CD14-positive monocyte (primary cell): ENCODE results near the gene TFEB. TPM values are rescaled to one million over a fixed set of nuclear protein-coding genes. Genes with fewer than 3 reads are reported as not detected.

Experiments
- DNase-seq, 3 donors: peaks; one replicate each; pipeline ENCODE4 v3.0.0-alpha.2; 2011 to 2022
- H2AFZ ChIP-seq: 2 replicates; pipeline ENCODE4 v1.6.0; 2012; ENCODE audit warnings: mild to moderate bottlenecking, low read depth, low read length, inconsistent platforms; ENCODE audit not compliant: insufficient read depth, poor library complexity, severe bottlenecking
- H3K27ac ChIP-seq, 2 donors: 1 replicate in 1 of 2; 2 replicates in 1 of 2; pipeline ENCODE4 v1.5.1; 2012 to 2013; ENCODE audit warnings: low read length in 2 of 2, control low read depth in 1 of 2, inconsistent platforms in 1 of 2, low read depth in 1 of 2, mild to moderate bottlenecking in 1 of 2
- H3K27me3 ChIP-seq, 2 donors: one replicate each; pipeline versions ENCODE4 v1.6.0 to v1.6.1; 2011 to 2013; ENCODE audit warnings: low read length in 2 of 2; ENCODE audit not compliant: control insufficient read depth in 2 of 2, insufficient read depth in 2 of 2
- H3K36me3 ChIP-seq, 2 donors: replicated peaks in 1 of 2; 1 replicate in 1 of 2; 2 replicates in 1 of 2; pipeline versions ENCODE4 v1.5.1 to v1.6.1; 2012 to 2013; ENCODE audit warnings: low read length in 2 of 2, control low read depth in 1 of 2, inconsistent platforms in 1 of 2, mild to moderate bottlenecking in 1 of 2; ENCODE audit not compliant: insufficient read depth in 2 of 2, control insufficient read depth in 1 of 2
- H3K4me1 ChIP-seq, 2 donors: 1 replicate in 1 of 2; 2 replicates in 1 of 2; pipeline versions ENCODE4 v1.5.1 to v1.6.1; 2012 to 2013; ENCODE audit warnings: low read length in 2 of 2, control low read depth in 1 of 2, inconsistent platforms in 1 of 2, mild to moderate bottlenecking in 1 of 2, moderate library complexity in 1 of 2; ENCODE audit not compliant: insufficient read depth in 2 of 2, control insufficient read depth in 1 of 2
- H3K4me2 ChIP-seq: replicated peaks from 2 replicates; pipeline ENCODE3; 2012; ENCODE audit warnings: low read length, moderate library complexity, mild to moderate bottlenecking; ENCODE audit not compliant: poor library complexity, severe bottlenecking; ENCODE audit errors: extremely low read depth
- H3K4me3 ChIP-seq, 3 experiments: fragments of 200-600 bp in 1 of 3; sonication (generic) in 1 of 3; replicated peaks in 1 of 3; 1 replicate in 2 of 3; 2 replicates in 1 of 3; pipeline ENCODE4 v1.5.1; 2011 to 2013; ENCODE audit warnings: low read length in 3 of 3, mild to moderate bottlenecking in 3 of 3, control low read depth in 2 of 3, low read depth in 2 of 3, inconsistent platforms in 1 of 3, moderate library complexity in 1 of 3
- H3K79me2 ChIP-seq: 2 replicates; pipeline ENCODE4 v1.6.0; 2012; ENCODE audit warnings: mild to moderate bottlenecking, control low read depth, inconsistent platforms, low read length, moderate library complexity; ENCODE audit not compliant: insufficient read depth
- H3K9ac ChIP-seq: 2 replicates; pipeline ENCODE4 v1.6.0; 2017; ENCODE audit warnings: low read length, mild to moderate bottlenecking; ENCODE audit not compliant: insufficient read depth, poor library complexity, severe bottlenecking
- H3K9me3 ChIP-seq, 2 donors: replicated peaks in 1 of 2; 1 replicate in 1 of 2; 2 replicates in 1 of 2; pipeline versions ENCODE4 v1.5.1 to v1.6.1; 2012 to 2013; ENCODE audit warnings: low read length in 2 of 2, control low read depth in 1 of 2; ENCODE audit not compliant: control insufficient read depth in 1 of 2, insufficient read depth in 1 of 2
- H4K20me1 ChIP-seq: 2 replicates; pipeline ENCODE4 v1.6.0; 2012; ENCODE audit warnings: mild to moderate bottlenecking, low read length, control low read depth, moderate library complexity; ENCODE audit not compliant: insufficient read depth
- H3K27ac Mint-ChIP-seq, 7 donors: one replicate each; pipeline ENCODE4 v1.8.0; 2020; ENCODE audit warnings: mild to moderate bottlenecking in 7 of 7, mixed read lengths in 7 of 7, moderate library complexity in 6 of 7, inconsistent platforms in 2 of 7
- H3K27me3 Mint-ChIP-seq, 3 donors: one replicate each; pipeline ENCODE4 v1.8.0; 2021 to 2022; ENCODE audit warnings: low read depth in 3 of 3, mild to moderate bottlenecking in 3 of 3, mixed read lengths in 3 of 3, moderate library complexity in 3 of 3, inconsistent platforms in 1 of 3
- H3K36me3 Mint-ChIP-seq, 2 donors: one replicate each; pipeline ENCODE4 v1.8.0; 2020; ENCODE audit warnings: mixed read lengths in 2 of 2, inconsistent platforms in 1 of 2, mild to moderate bottlenecking in 1 of 2
- H3K4me1 Mint-ChIP-seq: one replicate; pipeline ENCODE4 v1.8.0; 2020; ENCODE audit warnings: mild to moderate bottlenecking, mixed read lengths
- H3K4me3 Mint-ChIP-seq, 2 donors: one replicate each; pipeline ENCODE4 v1.8.0; 2020; ENCODE audit warnings: mild to moderate bottlenecking in 2 of 2, mixed read lengths in 2 of 2, moderate library complexity in 1 of 2
- H3K9me3 Mint-ChIP-seq, 7 donors: one replicate each; pipeline ENCODE4 v1.8.0; 2020 to 2022; ENCODE audit warnings: mixed read lengths in 7 of 7, mild to moderate bottlenecking in 6 of 7, moderate library complexity in 6 of 7, inconsistent platforms in 2 of 7
- WGBS: methylation state at CpG from one replicate; pipeline ENCODE4 v1.1.5; 2013; ENCODE audit warnings: missing lambda C conversion rate; ENCODE audit not compliant: insufficient coverage; 5-methylcytosine and 5-hydroxymethylcytosine counted together
- intact Hi-C, 2 donors: fragments of 100-400 bp; cut with micrococcal nuclease; formaldehyde crosslinking; loops; one replicate each; pipeline versions ENCODE4 v1.15.0 to v1.15.1; 2023
- polyA plus RNA-seq, 3 donors: library from polyadenylated mRNA; depleted of rRNA in 1 of 3; unstranded in 2 of 3; stranded (reverse) in 1 of 3; fragments of 300-500 nt in 2 of 3; fragments of >200 nt in 1 of 3; fragmentation: Illumina TruSeq in 2 of 3; gene quantifications; 1 replicate in 2 of 3; 2 replicates in 1 of 3; pipeline ENCODE4 v1.2.3, GENCODE V29; 2012 to 2021
- TF ChIP-seq, protein P1 (sequence below): fragments of 200-600 bp; IDR thresholded peaks from one replicate; pipeline ENCODE4 v1.8.0; 2022; ENCODE audit warnings: antibody characterized with exemption, mild to moderate bottlenecking

Gene TFEB
- polyA plus RNA-seq, 3 donors, result 42.6 to 60.0 (median 55.0) TPM

DNA sequence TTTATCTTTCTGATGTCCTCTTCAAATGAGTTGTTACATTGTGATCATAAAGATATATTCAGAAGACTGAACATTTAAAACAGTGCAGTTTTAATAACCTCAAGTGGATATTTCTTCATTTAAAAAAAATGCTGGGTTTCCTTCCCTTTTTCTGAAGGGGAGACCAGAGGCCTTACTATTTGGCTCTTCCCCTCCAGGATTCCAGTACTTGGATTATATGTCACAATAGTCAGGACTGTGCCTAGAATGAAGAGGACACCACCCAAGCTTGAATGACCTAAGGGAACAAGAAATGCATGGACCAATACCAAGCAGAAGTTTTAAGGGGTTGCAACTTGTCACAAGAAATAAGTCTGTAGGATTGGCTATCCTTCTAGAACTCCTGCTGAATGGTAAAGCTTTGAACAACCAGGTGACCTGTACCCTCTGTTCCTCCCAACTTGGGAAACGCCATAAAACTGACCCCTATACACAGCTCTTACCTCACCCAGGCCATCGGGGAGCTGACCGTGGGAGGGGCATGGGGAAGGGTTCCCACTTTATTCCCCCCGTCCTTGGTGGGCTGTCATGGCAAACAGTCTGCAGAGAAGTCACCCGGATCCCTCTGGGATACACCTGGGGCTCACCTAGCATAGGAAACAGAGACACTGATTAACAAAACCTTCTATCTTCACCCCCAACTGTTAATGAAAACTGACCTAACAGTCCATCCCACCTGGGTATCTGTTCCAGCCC is 42.3 kb upstream of the TFEB start:
- Histone ChIP-seq H3K4me1 (peaks cover 42 to 58% of the 10 kb centered on the region in 2 donors), H3K4me2 (peak overlapping the region; percentile 45), H2AFZ (no peak overlapping the region), H3K9me3 (no peaks in the 10 kb centered on the region), H3K4me3 (peak overlapping the region in 1 of 3 experiments; percentile 16), H3K79me2 (peaks cover 7% of the 10 kb centered on the region), H3K27ac (peak overlapping the region; percentile 60 to 62), H3K9ac (peak overlapping the region; percentile 10), H3K36me3 (peaks cover 16 to 30% of the 10 kb centered on the region in 2 donors), H4K20me1 (no peaks in the 10 kb centered on the region), H3K27me3 (peaks cover 0 to 3% of the 10 kb centered on the region in 2 donors)
- Mint-ChIP-seq H3K27ac (peak overlapping the region; percentile 67 to 92 (median 87)), H3K27me3 (peaks cover 3 to 11% (median 4%) of the 10 kb centered on the region in 3 donors), H3K36me3 (peaks cover 26 to 39% of the 10 kb centered on the region in 2 donors), H3K4me3 (peak overlapping the region in 1 of 2 donors; percentile 66), H3K4me1 (peaks cover 44% of the 10 kb centered on the region), H3K9me3 (no peaks in the 10 kb centered on the region)
- TF ChIP-seq, protein P1, sequence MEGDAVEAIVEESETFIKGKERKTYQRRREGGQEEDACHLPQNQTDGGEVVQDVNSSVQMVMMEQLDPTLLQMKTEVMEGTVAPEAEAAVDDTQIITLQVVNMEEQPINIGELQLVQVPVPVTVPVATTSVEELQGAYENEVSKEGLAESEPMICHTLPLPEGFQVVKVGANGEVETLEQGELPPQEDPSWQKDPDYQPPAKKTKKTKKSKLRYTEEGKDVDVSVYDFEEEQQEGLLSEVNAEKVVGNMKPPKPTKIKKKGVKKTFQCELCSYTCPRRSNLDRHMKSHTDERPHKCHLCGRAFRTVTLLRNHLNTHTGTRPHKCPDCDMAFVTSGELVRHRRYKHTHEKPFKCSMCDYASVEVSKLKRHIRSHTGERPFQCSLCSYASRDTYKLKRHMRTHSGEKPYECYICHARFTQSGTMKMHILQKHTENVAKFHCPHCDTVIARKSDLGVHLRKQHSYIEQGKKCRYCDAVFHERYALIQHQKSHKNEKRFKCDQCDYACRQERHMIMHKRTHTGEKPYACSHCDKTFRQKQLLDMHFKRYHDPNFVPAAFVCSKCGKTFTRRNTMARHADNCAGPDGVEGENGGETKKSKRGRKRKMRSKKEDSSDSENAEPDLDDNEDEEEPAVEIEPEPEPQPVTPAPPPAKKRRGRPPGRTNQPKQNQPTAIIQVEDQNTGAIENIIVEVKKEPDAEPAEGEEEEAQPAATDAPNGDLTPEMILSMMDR, result no peak
- intact Hi-C loops, result loop anchor here (5.0 to 10.0 kb wide), 3 partner anchors 70 to 173 kb away; no protein-coding TSS in a partner anchor
- 94% methylated on average over 2 of the region's 5 CpGs for WGBS
- DNase-seq, result peak; percentile 31 to 57 (median 45)

DNA sequence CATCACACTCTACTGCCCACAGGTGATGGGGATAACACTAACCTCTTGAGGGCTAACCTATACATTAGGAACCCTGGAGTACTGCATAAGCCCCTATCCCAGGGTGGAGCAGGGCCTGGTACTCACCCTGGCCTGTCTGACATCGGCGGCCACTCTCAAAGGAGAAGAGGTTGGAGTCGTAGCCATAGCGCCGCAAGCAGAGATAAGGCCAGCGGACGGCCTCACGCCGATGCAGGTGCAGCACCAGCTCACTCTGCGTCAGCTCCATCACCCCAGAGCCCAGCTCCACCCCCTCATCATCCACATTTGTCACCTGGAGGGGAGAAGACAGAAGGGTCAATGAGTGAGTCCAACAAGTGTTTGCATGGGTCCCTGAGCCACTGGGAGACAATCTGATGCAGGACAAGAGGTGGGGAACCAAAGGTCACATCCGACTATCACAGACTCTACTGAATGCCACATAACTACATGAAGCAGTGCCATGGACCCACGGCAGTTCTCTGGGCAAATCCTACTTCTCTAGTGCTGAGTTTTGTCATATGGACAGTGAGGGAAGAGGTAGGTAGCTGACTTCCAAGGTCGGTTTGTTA is 40.0 kb upstream of the TFEB start:
- H3K36me3 Mint-ChIP-seq, result peaks cover 44 to 62% of the 10 kb centered on the region in 2 donors

More for the DNA sequence above, 40.0 kb upstream of the TFEB start:
- H2AFZ ChIP-seq, result no peak overlapping the region
- intact Hi-C loops, result loop anchor here (5.0 to 10.0 kb wide), 3 partner anchors 68 to 171 kb away; no protein-coding TSS in a partner anchor
- H3K9me3 ChIP-seq, result no peaks in the 10 kb centered on the region
- H4K20me1 ChIP-seq, result no peaks in the 10 kb centered on the region
- H3K4me3 Mint-ChIP-seq, result no peak overlapping the region
- TF ChIP-seq, protein P1, result no peak
- H3K9ac ChIP-seq, result no peak overlapping the region
- no peaks in the 10 kb centered on the region for H3K27me3 ChIP-seq
- H3K27ac Mint-ChIP-seq, result no peak overlapping the region
- no CpG with 5 or more reads among the region's 13 CpGs for WGBS
- H3K27ac ChIP-seq, result no peak overlapping the region
- DNase-seq, result no peak
- peaks cover 31% of the 10 kb centered on the region for H3K4me1 Mint-ChIP-seq
- H3K9me3 Mint-ChIP-seq, result no peaks in the 10 kb centered on the region
- no peak overlapping the region for H3K4me2 ChIP-seq
- H3K4me3 ChIP-seq, result no peak overlapping the region
- H3K4me1 ChIP-seq, result peaks cover 31 to 41% of the 10 kb centered on the region in 2 donors
- no peaks in the 10 kb centered on the region for H3K27me3 Mint-ChIP-seq
- H3K36me3 ChIP-seq, result peaks cover 39 to 54% of the 10 kb centered on the region in 2 donors
- peaks cover 7% of the 10 kb centered on the region for H3K79me2 ChIP-seq
